Activated CD4-positive, alpha-beta memory T cell treated with anti-CD3 and anti-CD28 coated beads for 36 hours (primary cell): ENCODE data around the gene DHRS12. TPM values are rescaled to one million over a fixed set of nuclear protein-coding genes. Genes with fewer than 3 reads are reported as not detected.

Experiments used
- CTCF ChIA-PET: fragments of 350-600 bp; sonication (Branson Sonifier 250); formaldehyde crosslinking; loops from one replicate; lab custom pipeline; 2021; ENCODE audit warnings: antibody characterized with exemption, inconsistent platforms; lab: Charles Lee
- POLR2A ChIA-PET: fragments of 350-600 bp; sonication (Branson Sonifier 250); formaldehyde crosslinking; loops from one replicate; lab custom pipeline; 2021; ENCODE audit warnings: antibody characterized with exemption; lab: Charles Lee
- DNase-seq: peaks from one replicate; pipeline ENCODE4 v3.0.0-alpha.2; 2020
- H3K27ac Mint-ChIP-seq: one replicate; pipeline ENCODE4 v1.8.0; 2021; ENCODE audit warnings: mixed read lengths
- H3K27me3 Mint-ChIP-seq: one replicate; pipeline ENCODE4 v1.8.0; 2021; ENCODE audit warnings: mixed read lengths
- H3K36me3 Mint-ChIP-seq: one replicate; pipeline ENCODE4 v1.8.0; 2021; ENCODE audit warnings: mixed read lengths
- H3K4me1 Mint-ChIP-seq: one replicate; pipeline ENCODE4 v1.8.0; 2021; ENCODE audit warnings: low read depth, mixed read lengths
- H3K4me3 Mint-ChIP-seq: one replicate; pipeline ENCODE4 v1.8.0; 2021; ENCODE audit warnings: mild to moderate bottlenecking, mixed read lengths
- H3K9me3 Mint-ChIP-seq: one replicate; pipeline ENCODE4 v1.8.0; 2021; ENCODE audit warnings: mixed read lengths
- intact Hi-C: fragments of 100-400 bp; cut with micrococcal nuclease; formaldehyde crosslinking; loops from one replicate; pipeline ENCODE4 v1.15.1; 2023
- total RNA-seq, 2 experiments: library from RNA; stranded (reverse); gene quantifications; one replicate each; pipeline ENCODE4 v1.2.3, GENCODE V29; 2021

DHRS12 gene
- total RNA-seq, 2 experiments from 2014 or later, result 6.7 to 7.0 TPM

- Mint-ChIP-seq H3K4me1 (peaks cover 3% of the 10 kb centered on the region), H3K9me3 (no peaks in the 10 kb centered on the region), H3K4me3 (no peak overlapping the region), H3K36me3 (peaks cover 16% of the 10 kb centered on the region), H3K27ac (no peak overlapping the region), H3K27me3 (no peaks in the 10 kb centered on the region)
- no peak for DNase-seq
- POLR2A ChIA-PET, result no interaction called here
- intact Hi-C loops, result loop anchor here (5.0 kb wide), 1 partner anchor 119 kb away; no protein-coding TSS in a partner anchor
- CTCF ChIA-PET, result no interaction called here
Measured at GRCh38 chr13:51731759-51732158, 72.2 kb downstream of the DHRS12 start.

- Mint-ChIP-seq H3K9me3 (no peaks in the 10 kb centered on the region), H3K36me3 (peaks cover 17% of the 10 kb centered on the region), H3K4me1 (peaks cover 3% of the 10 kb centered on the region), H3K4me3 (no peak overlapping the region), H3K27me3 (no peaks in the 10 kb centered on the region), H3K27ac (no peak overlapping the region)
- intact Hi-C loops, result loop anchor here (5.0 kb wide), 1 partner anchor 119 kb away; no protein-coding TSS in a partner anchor
- ChIA-PET CTCF (interaction anchor here (0.8 to 1.3 kb wide), 2 partner anchors 9 to 10 kb away, joined by 3 to 4 read pairs; no protein-coding TSS in a partner anchor), POLR2A (no interaction called here)
- DNase-seq, result no peak
Measured at GRCh38 chr13:51730927-51731326, 73.0 kb downstream of the DHRS12 start.

- peak; percentile 74 for DNase-seq
- Mint-ChIP-seq H3K9me3 (no peaks in the 10 kb centered on the region), H3K4me1 (peaks cover 3% of the 10 kb centered on the region), H3K36me3 (peaks cover 17% of the 10 kb centered on the region), H3K27me3 (no peaks in the 10 kb centered on the region), H3K4me3 (no peak overlapping the region), H3K27ac (no peak overlapping the region)
- ChIA-PET CTCF (interaction anchor here (0.6 to 1.3 kb wide), 2 partner anchors 11 to 284 kb away, joined by 3 to 4 read pairs; no protein-coding TSS in a partner anchor), POLR2A (interaction anchor here (0.6 kb wide), 1 partner anchor 457 kb away, joined by 3 read pairs; no protein-coding TSS in a partner anchor)
- intact Hi-C loops, result loop anchor here (5.0 kb wide), 1 partner anchor 118 kb away; no protein-coding TSS in a partner anchor
Measured at GRCh38 chr13:51729866-51730553, 74.0 kb downstream of the DHRS12 start.

- H3K27ac Mint-ChIP-seq, result no peak overlapping the region
- POLR2A ChIA-PET, result no interaction called here
- no peaks in the 10 kb centered on the region for H3K9me3 Mint-ChIP-seq
- CTCF ChIA-PET, result no interaction called here
- DNase-seq, result no peak
- H3K4me1 Mint-ChIP-seq, result peaks cover 3% of the 10 kb centered on the region
- H3K36me3 Mint-ChIP-seq, result peaks cover 17% of the 10 kb centered on the region
- H3K4me3 Mint-ChIP-seq, result no peak overlapping the region
- H3K27me3 Mint-ChIP-seq, result no peaks in the 10 kb centered on the region
- intact Hi-C loops, result no loop called here
Measured at GRCh38 chr13:51728972-51729371, 75.0 kb downstream of the DHRS12 start.

- no peak overlapping the region for H3K4me3 Mint-ChIP-seq
Measured at GRCh38 chr13:51728275-51728673, 75.7 kb downstream of the DHRS12 start.

GRCh38 chr13:51727634-51728274 lies 76.2 kb downstream of the DHRS12 start:
- H3K4me1 Mint-ChIP-seq, result peaks cover 3% of the 10 kb centered on the region
- DNase-seq, result no peak
- H3K9me3 Mint-ChIP-seq, result no peaks in the 10 kb centered on the region
- H3K27ac Mint-ChIP-seq, result no peak overlapping the region
- intact Hi-C loops, result no loop called here
- CTCF ChIA-PET, result interaction anchor here (1.5 kb wide), 1 partner anchor 30 kb away, joined by 3 read pairs; no protein-coding TSS in a partner anchor
- no peaks in the 10 kb centered on the region for H3K27me3 Mint-ChIP-seq
- POLR2A ChIA-PET, result no interaction called here
- H3K36me3 Mint-ChIP-seq, result peaks cover 15% of the 10 kb centered on the region
- no peak overlapping the region for H3K4me3 Mint-ChIP-seq

More at GRCh38 chr13:51728275-51728673, 75.7 kb downstream of the DHRS12 start:
- Mint-ChIP-seq H3K27ac (no peak overlapping the region), H3K27me3 (no peaks in the 10 kb centered on the region), H3K4me1 (peaks cover 3% of the 10 kb centered on the region), H3K9me3 (no peaks in the 10 kb centered on the region), H3K36me3 (peaks cover 15% of the 10 kb centered on the region)
- no peak for DNase-seq
- ChIA-PET CTCF (no interaction called here), POLR2A (no interaction called here)
- intact Hi-C loops, result no loop called here

GRCh38 chr13:51726446-51727193 lies 77.3 kb downstream of the DHRS12 start:
- CTCF ChIA-PET, result interaction anchor here (1.5 kb wide), 1 partner anchor 29 kb away, joined by 3 read pairs; no protein-coding TSS in a partner anchor
- intact Hi-C loops, result no loop called here

GRCh38 chr13:51724721-51725120 lies 79.2 kb downstream of the DHRS12 start:
- no peaks in the 10 kb centered on the region for H3K4me1 Mint-ChIP-seq
- ChIA-PET POLR2A (no interaction called here), CTCF (no interaction called here)

More at GRCh38 chr13:51726446-51727193, 77.3 kb downstream of the DHRS12 start:
- POLR2A ChIA-PET, result no interaction called here
- Mint-ChIP-seq H3K9me3 (no peaks in the 10 kb centered on the region), H3K27me3 (no peaks in the 10 kb centered on the region), H3K36me3 (peaks cover 13% of the 10 kb centered on the region), H3K4me3 (no peak overlapping the region), H3K4me1 (peaks cover 2% of the 10 kb centered on the region), H3K27ac (no peak overlapping the region)
- DNase-seq, result no peak

GRCh38 chr13:51723529-51723928 lies 80.4 kb downstream of the DHRS12 start:
- ChIA-PET CTCF (no interaction called here), POLR2A (interaction anchor here (1.9 kb wide), 1 partner anchor 25 kb away, joined by 5 read pairs; no protein-coding TSS in a partner anchor)
- no peak overlapping the region for H3K27ac Mint-ChIP-seq
- H3K9me3 Mint-ChIP-seq, result no peaks in the 10 kb centered on the region
- no peak for DNase-seq
- no peaks in the 10 kb centered on the region for H3K4me1 Mint-ChIP-seq
- no peak overlapping the region for H3K4me3 Mint-ChIP-seq
- intact Hi-C loops, result no loop called here
- H3K36me3 Mint-ChIP-seq, result peaks cover 13% of the 10 kb centered on the region
- no peaks in the 10 kb centered on the region for H3K27me3 Mint-ChIP-seq

More at GRCh38 chr13:51724721-51725120, 79.2 kb downstream of the DHRS12 start:
- intact Hi-C loops, result no loop called here
- DNase-seq, result no peak
- Mint-ChIP-seq H3K27ac (no peak overlapping the region), H3K36me3 (peaks cover 13% of the 10 kb centered on the region), H3K4me3 (no peak overlapping the region), H3K27me3 (no peaks in the 10 kb centered on the region), H3K9me3 (no peaks in the 10 kb centered on the region)

GRCh38 chr13:51721496-51721895 lies 82.5 kb downstream of the DHRS12 start:
- POLR2A ChIA-PET, result interaction anchor here (1.0 kb wide), 1 partner anchor 267 kb away, joined by 4 read pairs; no protein-coding TSS in a partner anchor
- no peak overlapping the region for H3K27ac Mint-ChIP-seq
- CTCF ChIA-PET, result interaction anchor here (0.6 kb wide), 1 partner anchor 227 kb away, joined by 3 read pairs; no protein-coding TSS in a partner anchor
- no peaks in the 10 kb centered on the region for H3K9me3 Mint-ChIP-seq
- no peak overlapping the region for H3K4me3 Mint-ChIP-seq
- peaks cover 3% of the 10 kb centered on the region for H3K36me3 Mint-ChIP-seq
- DNase-seq, result no peak
- H3K4me1 Mint-ChIP-seq, result no peaks in the 10 kb centered on the region
- intact Hi-C loops, result no loop called here
- H3K27me3 Mint-ChIP-seq, result no peaks in the 10 kb centered on the region

- intact Hi-C loops, result no loop called here
- ChIA-PET POLR2A (no interaction called here), CTCF (no interaction called here)
- peaks cover 2% of the 10 kb centered on the region for H3K4me1 Mint-ChIP-seq
- H3K27ac Mint-ChIP-seq, result no peak overlapping the region
- H3K27me3 Mint-ChIP-seq, result no peaks in the 10 kb centered on the region
- peaks cover 1% of the 10 kb centered on the region for H3K36me3 Mint-ChIP-seq
- no peak overlapping the region for H3K4me3 Mint-ChIP-seq
- H3K9me3 Mint-ChIP-seq, result no peaks in the 10 kb centered on the region
- DNase-seq, result no peak
Measured at GRCh38 chr13:51719394-51719793, 84.6 kb downstream of the DHRS12 start.
